PC-9 (cell line): ENCODE results near the gene CLEC7A. TPM values are rescaled to one million over a fixed set of nuclear protein-coding genes. Genes with fewer than 3 reads are reported as not detected.

Experiments used
- BruUV-seq: library from RNA; stranded (reverse); fragments of 400-500 nt; replicated peaks from 2 replicates; lab custom pipeline; 2021; lab: Mats Ljungman, UMichigan
- CTCF ChIA-PET: fragments of 300-600 bp; sonication (Branson Sonifier 250); formaldehyde crosslinking; loops from one replicate; lab custom pipeline; 2022; ENCODE audit warnings: antibody characterized with exemption; lab: Charles Lee
- POLR2A ChIA-PET: fragments of 300-600 bp; sonication (Branson Sonifier 250); formaldehyde crosslinking; loops from one replicate; lab custom pipeline; 2022; ENCODE audit warnings: antibody characterized with exemption; ENCODE audit not compliant: unreplicated experiment; lab: Charles Lee
- DNase-seq, 2 experiments: peaks; one replicate each; pipeline versions ENCODE4 v3.0.0 to v3.0.0-alpha.2; 2015 to 2022; ENCODE audit warnings: mixed read lengths in 1 of 2
- H2AFZ ChIP-seq: fragments of 200-600 bp; sonication (generic); 2 replicates; pipeline ENCODE4 v1.8.1; 2017; ENCODE audit warnings: antibody characterized with exemption
- H3F3A ChIP-seq: fragments of 200-600 bp; sonication (generic); 2 replicates; pipeline ENCODE4 v1.8.1; 2017; ENCODE audit warnings: antibody characterized with exemption, mild to moderate bottlenecking, low read depth; ENCODE audit not compliant: insufficient read depth
- H3K27ac ChIP-seq: fragments of 200-600 bp; sonication (generic); 2 replicates; pipeline ENCODE4 v1.6.1; 2016; ENCODE audit warnings: mixed run types
- H3K27me3 ChIP-seq: fragments of 200-600 bp; sonication (generic); 2 replicates; pipeline ENCODE4 v1.6.1; 2016; ENCODE audit warnings: low read depth, mixed run types; ENCODE audit not compliant: insufficient read depth
- H3K36me3 ChIP-seq: fragments of 200-600 bp; sonication (generic); 2 replicates; pipeline ENCODE4 v1.6.1; 2016; ENCODE audit warnings: low read depth, mixed run types
- H3K4me1 ChIP-seq: fragments of 200-600 bp; sonication (generic); replicated peaks from 2 replicates; pipeline ENCODE4 v1.6.1; 2016; ENCODE audit warnings: mixed run types; ENCODE audit not compliant: insufficient read depth
- H3K4me2 ChIP-seq: fragments of 200-600 bp; sonication (generic); 2 replicates; pipeline ENCODE4 v1.6.1; 2017; ENCODE audit warnings: mixed run types
- H3K4me3 ChIP-seq: fragments of 200-600 bp; sonication (generic); 2 replicates; pipeline ENCODE4 v1.6.1; 2016; ENCODE audit warnings: mixed run types
- H3K79me2 ChIP-seq: fragments of 200-600 bp; sonication (generic); 2 replicates; pipeline ENCODE4 v1.6.1; 2017; ENCODE audit warnings: low read depth, mixed run types
- H3K9me2 ChIP-seq: fragments of 200-600 bp; sonication (generic); 2 replicates; pipeline ENCODE4 v1.8.1; 2017; ENCODE audit warnings: mild to moderate bottlenecking; ENCODE audit not compliant: insufficient read depth
- H3K9me3 ChIP-seq: fragments of 200-600 bp; sonication (generic); 2 replicates; pipeline ENCODE4 v1.8.1; 2016; ENCODE audit warnings: low read depth; ENCODE audit not compliant: insufficient read depth
- H4K20me1 ChIP-seq: fragments of 200-600 bp; sonication (generic); 2 replicates; pipeline ENCODE4 v1.8.1; 2017; ENCODE audit not compliant: insufficient read depth
- CTCF ChIP-seq: fragments of 200-600 bp; sonication (generic); conservative IDR thresholded peaks from 2 replicates; pipeline ENCODE4 v1.6.1; 2017; ENCODE audit warnings: mixed run types, antibody characterized with exemption, mild to moderate bottlenecking, moderate library complexity
- EZH2 ChIP-seq: fragments of 200-600 bp; sonication (generic); IDR thresholded peaks from 2 replicates; pipeline ENCODE4 v1.8.0; 2017; ENCODE audit warnings: antibody characterized with exemption, low read depth
- intact Hi-C: fragments of 100-400 bp; cut with micrococcal nuclease; formaldehyde crosslinking; loops from one replicate; pipeline ENCODE4 v1.10.0; 2022; ENCODE audit not compliant: unreplicated experiment
- total RNA-seq: library from RNA; stranded (reverse); gene quantifications from 2 replicates; pipeline ENCODE4 v1.2.3, GENCODE V29; 2021

The CLEC7A gene
- total RNA-seq, 1 experiment from 2014 or later, result 5.1 TPM

GRCh38 chr12:10136637-10137205, 6.7 kb upstream of the CLEC7A start:
- Histone ChIP-seq H3K36me3 (no peaks in the 10 kb centered on the region), H3K4me1 (peaks cover 6% of the 10 kb centered on the region; the same call in 1 of the 2 replicates), H3K9me2 (no peaks in the 10 kb centered on the region), H2AFZ (no peak overlapping the region), H3K4me2 (no peak overlapping the region), H4K20me1 (no peaks in the 10 kb centered on the region), H3K27ac (no peak overlapping the region), H3K9me3 (0 out of 2 replicates have a peak, but pooled peaks cover 5% of the 10 kb centered on the region), H3F3A (peaks cover 6% of the 10 kb centered on the region; the same call in 1 of the 2 replicates), H3K27me3 (no peaks in the 10 kb centered on the region), H3K79me2 (no peaks in the 10 kb centered on the region), H3K4me3 (no peak overlapping the region)
- no peak for DNase-seq
- intact Hi-C loops, result no loop called here
- TF ChIP-seq CTCF (no peak), EZH2 (no peak)
- ChIA-PET CTCF (interaction anchor here (0.7 to 1.0 kb wide), 5 partner anchors 267 to 1061 kb away, joined by 4 to 10 read pairs (median 7); no protein-coding TSS in a partner anchor), POLR2A (interaction anchor here (0.6 kb wide), 2 partner anchors 36 to 413 kb away, joined by 3 to 27 read pairs; no protein-coding TSS in a partner anchor)
- no TSS peak for BruUV-seq

DNA sequence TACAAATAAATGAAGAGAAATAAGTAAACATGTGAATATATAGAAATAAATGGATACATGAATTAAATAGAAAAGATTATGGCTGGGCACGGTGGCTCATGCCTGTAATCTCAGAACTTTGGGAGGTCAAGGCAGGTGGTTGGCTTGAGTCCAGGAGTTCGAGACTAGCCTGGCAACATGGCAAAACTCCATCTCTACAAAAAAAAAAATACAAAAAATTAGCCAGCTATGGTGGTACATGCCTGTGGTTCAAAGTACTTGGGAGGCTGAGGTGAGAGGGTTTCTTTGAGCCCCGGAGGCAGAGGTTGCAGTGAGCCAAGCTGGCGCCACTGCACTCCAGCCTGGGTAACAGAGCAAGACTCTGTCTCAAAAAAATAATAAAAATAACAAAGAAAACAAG, 5.1 kb upstream of the CLEC7A start:
- Histone ChIP-seq H3K9me2 (no peaks in the 10 kb centered on the region), H4K20me1 (no peaks in the 10 kb centered on the region), H3K9me3 (0 out of 2 replicates have a peak, but pooled peaks cover 5% of the 10 kb centered on the region), H3K27me3 (no peaks in the 10 kb centered on the region), H3K4me2 (no peak overlapping the region), H3F3A (peaks cover 6% of the 10 kb centered on the region; the same call in 1 of the 2 replicates), H2AFZ (no peak overlapping the region), H3K4me1 (peaks cover 13% of the 10 kb centered on the region), H3K79me2 (no peaks in the 10 kb centered on the region), H3K4me3 (no peak overlapping the region), H3K36me3 (no peaks in the 10 kb centered on the region), H3K27ac (no peak overlapping the region)
- BruUV-seq, result no TSS peak
- TF ChIP-seq EZH2 (no peak), CTCF (no peak)
- ChIA-PET CTCF (no interaction called here), POLR2A (no interaction called here)
- intact Hi-C loops, result no loop called here
- no peak for DNase-seq

- H3K36me3 ChIP-seq, result no peaks in the 10 kb centered on the region
- BruUV-seq, result no TSS peak
- TF ChIP-seq CTCF (no peak), EZH2 (no peak)
- H4K20me1 ChIP-seq, result no peaks in the 10 kb centered on the region
- H3F3A ChIP-seq, result peaks cover 6% of the 10 kb centered on the region; the same call in 1 of the 2 replicates
- no peak overlapping the region for H3K27ac ChIP-seq
- no peaks in the 10 kb centered on the region for H3K9me3 ChIP-seq
- ChIA-PET CTCF (interaction anchor here (0.6 to 1.0 kb wide), 3 partner anchors 109 to 383 kb away, joined by 3 to 16 read pairs (median 3); no protein-coding TSS in a partner anchor), POLR2A (interaction anchor here (0.6 kb wide), 1 partner anchor 246 kb away, joined by 6 read pairs; no protein-coding TSS in a partner anchor)
- DNase-seq, result no peak
- no peaks in the 10 kb centered on the region for H3K9me2 ChIP-seq
- no peak overlapping the region for H2AFZ ChIP-seq
- H3K4me2 ChIP-seq, result no peak overlapping the region
- no peaks in the 10 kb centered on the region for H3K79me2 ChIP-seq
- peaks cover 18% of the 10 kb centered on the region for H3K4me1 ChIP-seq
- no peaks in the 10 kb centered on the region for H3K27me3 ChIP-seq
- H3K4me3 ChIP-seq, result no peak overlapping the region
- intact Hi-C loops, result no loop called here
Observed at GRCh38 chr12:10132850-10133370, 2.9 kb upstream of the CLEC7A start.
